ENCODE data around the gene ARHGAP15.

GRCh38 chr2:143758629-143759330 lies 629.6 kb downstream of the ARHGAP15 start:
- TF ChIP-seq, protein P1, sequence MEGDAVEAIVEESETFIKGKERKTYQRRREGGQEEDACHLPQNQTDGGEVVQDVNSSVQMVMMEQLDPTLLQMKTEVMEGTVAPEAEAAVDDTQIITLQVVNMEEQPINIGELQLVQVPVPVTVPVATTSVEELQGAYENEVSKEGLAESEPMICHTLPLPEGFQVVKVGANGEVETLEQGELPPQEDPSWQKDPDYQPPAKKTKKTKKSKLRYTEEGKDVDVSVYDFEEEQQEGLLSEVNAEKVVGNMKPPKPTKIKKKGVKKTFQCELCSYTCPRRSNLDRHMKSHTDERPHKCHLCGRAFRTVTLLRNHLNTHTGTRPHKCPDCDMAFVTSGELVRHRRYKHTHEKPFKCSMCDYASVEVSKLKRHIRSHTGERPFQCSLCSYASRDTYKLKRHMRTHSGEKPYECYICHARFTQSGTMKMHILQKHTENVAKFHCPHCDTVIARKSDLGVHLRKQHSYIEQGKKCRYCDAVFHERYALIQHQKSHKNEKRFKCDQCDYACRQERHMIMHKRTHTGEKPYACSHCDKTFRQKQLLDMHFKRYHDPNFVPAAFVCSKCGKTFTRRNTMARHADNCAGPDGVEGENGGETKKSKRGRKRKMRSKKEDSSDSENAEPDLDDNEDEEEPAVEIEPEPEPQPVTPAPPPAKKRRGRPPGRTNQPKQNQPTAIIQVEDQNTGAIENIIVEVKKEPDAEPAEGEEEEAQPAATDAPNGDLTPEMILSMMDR (conservative IDR thresholded peaks at IDR 0.05 in 1 of 2, IDR thresholded peaks at IDR 0.05 in 1 of 2; ENCODE audit: low read depth in 1 of 2, low read length in 2 of 2) = no peak
- no peak for TF ChIP-seq EZH2 (IDR thresholded peaks at IDR 0.05; ENCODE audit: low read length, missing control alignments)

Data from fibroblast of lung (primary cell).